Caco-2 (cell line): ENCODE results near the gene KCND3. TPM values are rescaled to one million over a fixed set of nuclear protein-coding genes. Genes with fewer than 3 reads are reported as not detected.

ENCODE experiments used
- BruUV-seq: library from RNA; stranded (reverse); fragments of 400-500 nt; replicated peaks from 2 replicates; lab custom pipeline; 2021; lab: Mats Ljungman, UMichigan
- CTCF ChIA-PET: fragments of 300-600 bp; sonication (Branson Sonifier 250); formaldehyde crosslinking; loops from one replicate; lab custom pipeline; 2022; ENCODE audit warnings: antibody characterized with exemption; lab: Charles Lee
- POLR2A ChIA-PET: fragments of 300-600 bp; sonication (Branson Sonifier 250); formaldehyde crosslinking; loops from one replicate; lab custom pipeline; 2022; ENCODE audit warnings: antibody characterized with exemption; lab: Charles Lee
- DNase-seq, 2 experiments: peaks; one replicate each; pipeline versions ENCODE4 v3.0.0 to v3.0.0-alpha.2; 2020 to 2022
- H3K27me3 ChIP-seq: replicated peaks from 2 replicates; pipeline ENCODE4 v1.6.0; 2011; ENCODE audit warnings: low read length; ENCODE audit not compliant: control insufficient read depth, insufficient read depth
- H3K36me3 ChIP-seq: 2 replicates; pipeline ENCODE4 v1.5.1; 2011; ENCODE audit warnings: low read length; ENCODE audit not compliant: control insufficient read depth, insufficient read depth
- H3K4me1 ChIP-seq: fragments of 250-450 bp; sonication (Bioruptor Pico); 2 replicates; pipeline ENCODE4 v1.5.1; 2020; ENCODE audit warnings: mild to moderate bottlenecking
- H3K4me3 ChIP-seq: 2 replicates; pipeline ENCODE4 v1.5.1; 2011; ENCODE audit warnings: low read depth, mild to moderate bottlenecking, control low read depth, low read length
- H3K9me3 ChIP-seq: fragments of 250-450 bp; sonication (Bioruptor Pico); 2 replicates; pipeline ENCODE4 v1.5.1; 2020; ENCODE audit warnings: mild to moderate bottlenecking, moderate library complexity
- H3K27ac Mint-ChIP-seq: one replicate; pipeline ENCODE4 v1.8.0; 2022; ENCODE audit warnings: mixed read lengths; ENCODE audit not compliant: unreplicated experiment
- H3K27me3 Mint-ChIP-seq: one replicate; pipeline ENCODE4 v1.8.0; 2022; ENCODE audit warnings: mixed read lengths; ENCODE audit not compliant: insufficient read depth, unreplicated experiment
- H3K36me3 Mint-ChIP-seq: one replicate; pipeline ENCODE4 v1.8.0; 2022; ENCODE audit warnings: mild to moderate bottlenecking, mixed read lengths; ENCODE audit not compliant: insufficient read depth, unreplicated experiment
- H3K4me1 Mint-ChIP-seq: one replicate; pipeline ENCODE4 v1.8.0; 2022; ENCODE audit warnings: low read depth, mixed read lengths; ENCODE audit not compliant: unreplicated experiment
- H3K4me3 Mint-ChIP-seq: one replicate; pipeline ENCODE4 v1.8.0; 2022; ENCODE audit warnings: mild to moderate bottlenecking, moderate library complexity, mixed read lengths; ENCODE audit not compliant: unreplicated experiment
- H3K9me3 Mint-ChIP-seq: one replicate; pipeline ENCODE4 v1.8.0; 2022; ENCODE audit warnings: mixed read lengths; ENCODE audit not compliant: unreplicated experiment
- CTCF ChIP-seq, 2 experiments: fragments of 200-600 bp in 1 of 2; IDR thresholded peaks; 1 replicate in 1 of 2; 2 replicates in 1 of 2; pipeline versions ENCODE4 v1.5.1 to v1.8.0; 2011 to 2022; ENCODE audit warnings: antibody characterized with exemption in 1 of 2, control low read depth in 1 of 2, inconsistent platforms in 1 of 2, low read depth in 1 of 2, low read length in 1 of 2, mild to moderate bottlenecking in 1 of 2, moderate library complexity in 1 of 2; ENCODE audit not compliant: insufficient read depth in 1 of 2, severe bottlenecking in 1 of 2, unreplicated experiment in 1 of 2
- intact Hi-C: fragments of 100-400 bp; cut with micrococcal nuclease; formaldehyde crosslinking; loops from one replicate; pipeline ENCODE4 v1.10.0; 2022; ENCODE audit not compliant: unreplicated experiment
- total RNA-seq: library from RNA; stranded (reverse); gene quantifications from 2 replicates; pipeline ENCODE4 v1.2.3, GENCODE V29; 2022

Gene KCND3
- total RNA-seq, 1 experiment from 2014 or later = 5.1 TPM

GRCh38 chr1:111867868-111868440 is 121.5 kb downstream of the KCND3 start:
- TF ChIP-seq CTCF (IDR thresholded peaks at IDR 0.05; ENCODE audit: insufficient read depth in 1 of 2, low read depth in 1 of 2, low read length in 1 of 2, severe bottlenecking in 1 of 2, unreplicated experiment in 1 of 2) = no peak

DNA sequence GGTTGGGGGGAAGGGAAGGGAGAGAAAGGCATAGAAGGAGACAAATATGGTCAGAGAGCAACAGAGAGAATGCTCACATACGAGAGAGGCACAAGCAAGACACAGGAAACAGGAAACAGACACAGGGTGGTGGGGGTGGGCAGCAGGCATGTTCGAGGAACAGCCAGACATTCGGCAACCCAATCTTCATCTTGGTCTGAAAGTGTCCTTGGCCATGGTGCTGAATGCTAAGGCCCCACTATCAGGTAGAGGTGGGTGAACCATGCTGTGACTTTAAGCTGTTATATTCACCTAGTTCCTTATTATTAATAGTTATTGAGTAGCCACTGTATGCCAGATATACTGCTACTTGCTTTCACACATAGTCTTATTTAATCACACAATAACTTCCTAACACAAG is 124.6 kb downstream of the KCND3 start:
- Histone ChIP-seq H3K36me3 (no peaks in the 10 kb centered on the region), H3K9me3 (no peaks in the 10 kb centered on the region), H3K27me3 (no peaks in the 10 kb centered on the region), H3K4me1 (no peaks in the 10 kb centered on the region), H3K4me3 (no peak overlapping the region)
- BruUV-seq = no TSS peak
- Mint-ChIP-seq H3K4me1 (no peaks in the 10 kb centered on the region), H3K27me3 (peaks cover 4% of the 10 kb centered on the region), H3K4me3 (no peak overlapping the region), H3K36me3 (no peaks in the 10 kb centered on the region), H3K9me3 (no peaks in the 10 kb centered on the region), H3K27ac (no peak overlapping the region)
- intact Hi-C loops = no loop called here
- POLR2A ChIA-PET = no interaction called here
- CTCF ChIA-PET = no interaction called here
- TF ChIP-seq CTCF (IDR thresholded peaks at IDR 0.05; ENCODE audit: insufficient read depth in 1 of 2, low read depth in 1 of 2, low read length in 1 of 2, severe bottlenecking in 1 of 2, unreplicated experiment in 1 of 2) = no peak
- no peak for DNase-seq

More at GRCh38 chr1:111867868-111868440, 121.5 kb downstream of the KCND3 start:
- H3K4me1 ChIP-seq = no peaks in the 10 kb centered on the region
- ChIA-PET POLR2A (no interaction called here), CTCF (no interaction called here)
- H3K27me3 Mint-ChIP-seq = peaks cover 4% of the 10 kb centered on the region
- H3K4me1 Mint-ChIP-seq = no peaks in the 10 kb centered on the region
- H3K36me3 ChIP-seq = no peaks in the 10 kb centered on the region
- H3K4me3 Mint-ChIP-seq = no peak overlapping the region
- BruUV-seq = no TSS peak
- no peaks in the 10 kb centered on the region for H3K9me3 ChIP-seq
- H3K9me3 Mint-ChIP-seq = no peaks in the 10 kb centered on the region
- DNase-seq = no peak
- intact Hi-C loops = no loop called here
- no peaks in the 10 kb centered on the region for H3K27me3 ChIP-seq
- no peaks in the 10 kb centered on the region for H3K36me3 Mint-ChIP-seq
- H3K4me3 ChIP-seq = no peak overlapping the region
- no peak overlapping the region for H3K27ac Mint-ChIP-seq

- no peak for TF ChIP-seq CTCF (IDR thresholded peaks at IDR 0.05; ENCODE audit: insufficient read depth in 1 of 2, low read depth in 1 of 2, low read length in 1 of 2, severe bottlenecking in 1 of 2, unreplicated experiment in 1 of 2)
- no peaks in the 10 kb centered on the region for H3K27me3 ChIP-seq
- H3K4me1 ChIP-seq = no peaks in the 10 kb centered on the region
- no TSS peak for BruUV-seq
- no peak overlapping the region for H3K4me3 ChIP-seq
- H3K4me3 Mint-ChIP-seq = no peak overlapping the region
- ChIA-PET POLR2A (no interaction called here), CTCF (no interaction called here)
- H3K9me3 Mint-ChIP-seq = no peaks in the 10 kb centered on the region
- no peak overlapping the region for H3K27ac Mint-ChIP-seq
- no peak for DNase-seq
- intact Hi-C loops = no loop called here
- H3K4me1 Mint-ChIP-seq = no peaks in the 10 kb centered on the region
- peaks cover 7% of the 10 kb centered on the region for H3K27me3 Mint-ChIP-seq
- no peaks in the 10 kb centered on the region for H3K36me3 ChIP-seq
- H3K36me3 Mint-ChIP-seq = no peaks in the 10 kb centered on the region
- H3K9me3 ChIP-seq = no peaks in the 10 kb centered on the region
Observed at GRCh38 chr1:111863401-111863800, 126.1 kb downstream of the KCND3 start.
